Measurements from ENCODE around the gene CUTA. TPM values are rescaled to one million over a fixed set of nuclear protein-coding genes. Genes with fewer than 3 reads are reported as not detected.

Gene CUTA
- total and polyA plus RNA-seq, 7 experiments from 2014 or later, result 148 to 466 (median 205) TPM

DNA sequence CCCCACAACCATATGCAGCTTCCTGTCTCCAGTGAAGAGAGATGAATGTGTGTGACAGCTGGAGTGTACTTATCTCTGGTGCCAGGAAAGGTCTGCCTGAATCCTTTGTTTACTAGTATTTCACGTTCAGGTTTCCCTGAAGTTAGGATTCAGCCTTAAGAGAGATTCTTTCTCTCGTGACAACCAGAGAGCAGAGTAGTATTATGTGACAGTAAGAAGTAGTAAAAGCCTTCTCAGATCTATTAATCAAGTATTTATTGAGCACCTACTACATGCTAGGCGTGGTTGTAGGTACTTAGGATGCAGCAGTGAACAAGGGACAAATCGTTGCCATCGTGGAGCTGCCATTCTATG lies 25.3 kb downstream of the CUTA start:
- Mint-ChIP-seq H3K27ac (peak overlapping the region in 7 of 9 donors; percentile 80 to 98 (median 97)), H3K4me3 (peak overlapping the region; percentile 82 to 93 (median 85)), H3K36me3 (peaks cover 0 to 21% (median 0%) of the 10 kb centered on the region in 5 donors), H3K27me3 (peaks cover 0 to 5% (median 0%) of the 10 kb centered on the region in 5 donors), H3K9me3 (peaks cover 0 to 3% (median 0%) of the 10 kb centered on the region in 11 donors), H3K4me1 (peaks cover 11 to 50% (median 22%) of the 10 kb centered on the region in 7 donors)
- Histone ChIP-seq H3K27ac (ENCODE audit: low read depth, low read length) (no peak overlapping the region), H3K27me3 (ENCODE audit: control insufficient read depth in 2 of 2, insufficient read depth in 2 of 2, low read length in 2 of 2) (no peaks in the 10 kb centered on the region), H3K4me3 (ENCODE audit: low read length) (no peak overlapping the region), H3K36me3 (ENCODE audit: control insufficient read depth in 2 of 3, insufficient read depth in 3 of 3, low read length in 3 of 3) (no peaks in the 10 kb centered on the region), H3K4me1 (ENCODE audit: control insufficient read depth in 2 of 2, insufficient read depth in 2 of 2, low read length in 2 of 2) (peaks cover 13% of the 10 kb centered on the region in 2 donors), H3K9me3 (ENCODE audit: control insufficient read depth in 2 of 3, low read length in 3 of 3) (no peaks in the 10 kb centered on the region)
- no peak for DNase-seq
- ChIA-PET CTCF (no interaction called here), POLR2A (interaction anchor here (0.6 to 1.4 kb wide), 2 partner anchors 9 to 421 kb away, joined by 3 to 4 read pairs; no protein-coding TSS in a partner anchor)
- intact Hi-C loops (cut with micrococcal nuclease), result loop anchor here in 1 of 2 donors (5.0 kb wide), 1 partner anchor 1265 kb away; the partner anchor contains the start of gene ATF6B
- ATAC-seq, result no peak

DNA sequence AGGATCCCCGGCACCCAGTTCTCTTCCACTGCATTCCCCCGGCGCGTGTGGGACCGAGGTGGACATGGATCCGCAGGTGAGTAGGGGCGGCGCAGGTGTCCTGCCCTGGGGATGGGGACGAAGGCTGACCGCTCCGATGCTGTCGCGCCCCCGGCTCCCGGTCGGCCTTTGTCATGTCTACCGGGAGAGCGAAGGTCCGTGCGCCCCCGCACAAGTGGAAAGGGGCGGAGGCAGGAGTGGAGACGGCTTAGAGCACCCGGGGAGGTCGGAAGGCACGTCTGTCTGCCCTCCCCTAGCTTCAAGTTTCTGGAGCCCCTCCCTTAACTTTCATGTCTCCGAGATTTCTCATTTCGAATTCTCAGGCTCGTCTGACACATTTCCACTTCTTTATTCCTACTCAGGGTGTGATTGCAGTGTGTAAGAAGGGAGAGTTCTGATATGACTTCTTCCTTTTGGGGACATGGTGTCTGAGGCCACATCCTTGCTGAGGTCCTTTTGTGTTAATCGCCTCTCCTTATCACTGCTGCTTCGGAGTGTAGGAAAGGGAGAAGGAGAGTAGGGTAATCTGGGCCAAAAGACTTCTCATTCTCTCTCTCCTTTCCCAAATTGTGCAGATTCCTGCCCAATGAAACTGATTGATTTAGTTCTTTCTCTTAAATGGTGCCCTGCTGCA lies 25.8 kb downstream of the CUTA start:
- no peaks in the 10 kb centered on the region for H3K27me3 ChIP-seq (ENCODE audit: control insufficient read depth in 2 of 2, insufficient read depth in 2 of 2, low read length in 2 of 2)
- DNase-seq (peak in 1 of 9 donors; percentile 34), ATAC-seq (no peak)
- H3K4me3 ChIP-seq (ENCODE audit: low read length), result peak overlapping the region; percentile 58
- Mint-ChIP-seq H3K9me3 (peaks cover 0 to 3% (median 0%) of the 10 kb centered on the region in 11 donors), H3K36me3 (peaks cover 0 to 19% (median 0%) of the 10 kb centered on the region in 5 donors), H3K27me3 (peaks cover 0 to 5% (median 0%) of the 10 kb centered on the region in 5 donors), H3K4me1 (peaks cover 11 to 47% (median 22%) of the 10 kb centered on the region in 7 donors), H3K4me3 (peak overlapping the region; percentile 82 to 93 (median 85)), H3K27ac (peak overlapping the region; percentile 80 to 98 (median 96))
- no peaks in the 10 kb centered on the region for H3K36me3 ChIP-seq (ENCODE audit: control insufficient read depth in 2 of 3, insufficient read depth in 3 of 3, low read length in 3 of 3)
- H3K27ac ChIP-seq (ENCODE audit: low read depth, low read length), result peak overlapping the region; percentile 70
- peaks cover 13% of the 10 kb centered on the region in 2 donors for H3K4me1 ChIP-seq (ENCODE audit: control insufficient read depth in 2 of 2, insufficient read depth in 2 of 2, low read length in 2 of 2)
- H3K9me3 ChIP-seq (ENCODE audit: control insufficient read depth in 2 of 3, low read length in 3 of 3), result no peaks in the 10 kb centered on the region
- intact Hi-C loops (cut with micrococcal nuclease), result loop anchor here (1.0 to 5.0 kb wide), 27 partner anchors 18 to 1265 kb away; partner anchors contain the start of genes BAK1 (in 2 of the 2), CUTA (in 2 of the 2), ITPR3 (in 2 of the 2) and RXRB (in 2 of the 2)
- CTCF ChIA-PET, result interaction anchor here (0.6 kb wide), 1 partner anchor 37 kb away, joined by 3 read pairs; no protein-coding TSS in a partner anchor
- POLR2A ChIA-PET, result interaction anchor here (0.6 to 1.4 kb wide), 2 partner anchors 9 to 420 kb away, joined by 3 to 4 read pairs; no protein-coding TSS in a partner anchor

DNA sequence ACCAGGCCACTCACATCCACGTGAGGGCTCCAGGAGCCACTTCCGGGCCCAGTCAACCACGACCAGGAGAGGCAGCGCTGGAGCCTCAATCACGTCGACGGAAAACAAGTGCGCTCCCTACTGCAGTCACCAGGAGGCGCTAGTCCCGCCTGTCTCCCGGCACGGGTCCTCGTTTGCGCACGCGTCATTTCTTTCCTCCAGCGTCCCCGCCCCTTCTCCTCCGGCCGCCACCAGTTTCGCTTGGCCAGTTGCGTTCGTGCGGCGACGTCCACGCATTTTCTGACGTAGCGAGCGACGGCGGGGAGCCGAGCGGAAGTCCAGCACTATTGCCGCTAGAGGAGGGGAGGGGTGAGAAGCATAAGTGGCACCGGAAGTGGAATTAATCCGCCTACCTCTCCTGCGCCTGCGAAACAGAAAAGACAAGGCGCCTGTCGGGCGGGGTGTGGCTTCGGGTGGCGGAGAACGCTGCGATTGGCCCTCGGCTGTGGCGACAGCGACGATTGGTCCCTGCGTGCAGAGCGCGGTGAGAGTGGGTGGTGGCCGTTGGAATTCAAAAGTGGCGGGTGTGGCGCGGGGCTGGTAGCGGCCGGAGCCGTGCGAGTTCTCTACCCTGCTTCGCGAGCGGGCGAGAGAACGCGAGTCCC lies 26.5 kb downstream of the CUTA start, which contains the start of gene KIFC1:
KIFC1 (plus strand) TSS at position 546 of the 644 bp plus-strand sequence. CDS start 163 bp downstream, outside the sequence.
- POLR2A ChIA-PET, result interaction anchor here (0.8 to 2.2 kb wide), 16 partner anchors 17 to 419 kb away, joined by 3 to 12 read pairs (median 6); partner anchors contain the start of genes CUTA, PHF1, RPS18 and VPS52
- peak within 1 kb of the TSS; percentile 81 for H3K27ac ChIP-seq (ENCODE audit: low read depth, low read length)
- H3K4me1 Mint-ChIP-seq, result peaks cover 11 to 47% (median 22%) of the 10 kb centered on the region in 7 donors
- ATAC-seq (peak; percentile 92), DNase-seq (peak; percentile 94 to 99 (median 99))
- H3K4me3 Mint-ChIP-seq, result peak within 1 kb of the TSS; percentile 82 to 93 (median 85)
- H3K27me3 Mint-ChIP-seq, result peaks cover 0 to 5% (median 0%) of the 10 kb centered on the region in 5 donors
- H3K9me3 Mint-ChIP-seq, result peaks cover 0 to 3% (median 0%) of the 10 kb centered on the region in 11 donors
- no peaks in the 10 kb centered on the region for H3K9me3 ChIP-seq (ENCODE audit: control insufficient read depth in 2 of 3, low read length in 3 of 3)
- no peaks in the 10 kb centered on the region for H3K36me3 ChIP-seq (ENCODE audit: control insufficient read depth in 2 of 3, insufficient read depth in 3 of 3, low read length in 3 of 3)
- H3K27me3 ChIP-seq (ENCODE audit: control insufficient read depth in 2 of 2, insufficient read depth in 2 of 2, low read length in 2 of 2), result no peaks in the 10 kb centered on the region
- CTCF ChIA-PET, result interaction anchor here (0.6 to 1.1 kb wide), 9 partner anchors 21 to 762 kb away, joined by 3 to 8 read pairs (median 3); partner anchors contain the start of genes PFDN6 and WDR46
- H3K36me3 Mint-ChIP-seq, result peaks cover 0 to 19% (median 0%) of the 10 kb centered on the region in 5 donors
- peaks cover 13% of the 10 kb centered on the region in 2 donors for H3K4me1 ChIP-seq (ENCODE audit: control insufficient read depth in 2 of 2, insufficient read depth in 2 of 2, low read length in 2 of 2)
- intact Hi-C loops (cut with micrococcal nuclease), result loop anchor here (1.0 to 5.0 kb wide), 27 partner anchors 19 to 1264 kb away; partner anchors contain the start of genes BAK1 (in 2 of the 2), CUTA (in 2 of the 2), ITPR3 (in 2 of the 2) and RXRB (in 2 of the 2)
- H3K4me3 ChIP-seq (ENCODE audit: low read length), result peak within 1 kb of the TSS; percentile 58
- H3K27ac Mint-ChIP-seq, result peak within 1 kb of the TSS; percentile 94 to 98 (median 97)

GRCh38 chr6:33390767-33391277 lies 27.1 kb downstream of the CUTA start:
- Histone ChIP-seq H3K4me1 (ENCODE audit: control insufficient read depth in 2 of 2, insufficient read depth in 2 of 2, low read length in 2 of 2) (peaks cover 13% of the 10 kb centered on the region in 2 donors), H3K27me3 (ENCODE audit: control insufficient read depth in 2 of 2, insufficient read depth in 2 of 2, low read length in 2 of 2) (no peaks in the 10 kb centered on the region), H3K9me3 (ENCODE audit: control insufficient read depth in 2 of 3, low read length in 3 of 3) (no peaks in the 10 kb centered on the region), H3K36me3 (ENCODE audit: control insufficient read depth in 2 of 3, insufficient read depth in 3 of 3, low read length in 3 of 3) (no peaks in the 10 kb centered on the region), H3K27ac (ENCODE audit: low read depth, low read length) (peak overlapping the region; percentile 81), H3K4me3 (ENCODE audit: low read length) (peak overlapping the region; percentile 28)
- peak overlapping the region; percentile 82 to 93 (median 85) for H3K4me3 Mint-ChIP-seq
- intact Hi-C loops (cut with micrococcal nuclease), result loop anchor here (1.0 to 5.0 kb wide), 27 partner anchors 19 to 1264 kb away; partner anchors contain the start of genes BAK1 (in 2 of the 2), CUTA (in 2 of the 2), ITPR3 (in 2 of the 2) and RXRB (in 2 of the 2)
- peaks cover 11 to 41% (median 22%) of the 10 kb centered on the region in 7 donors for H3K4me1 Mint-ChIP-seq
- peaks cover 0 to 3% (median 0%) of the 10 kb centered on the region in 11 donors for H3K9me3 Mint-ChIP-seq
- H3K27ac Mint-ChIP-seq, result peak overlapping the region; percentile 94 to 98 (median 97)
- ATAC-seq (no peak), DNase-seq (no peak)
- CTCF ChIA-PET, result interaction anchor here (0.6 to 1.1 kb wide), 10 partner anchors 20 to 763 kb away, joined by 3 to 8 read pairs (median 4); partner anchors contain the start of genes PFDN6 and WDR46
- peaks cover 0 to 5% (median 0%) of the 10 kb centered on the region in 5 donors for H3K27me3 Mint-ChIP-seq
- POLR2A ChIA-PET, result interaction anchor here (0.8 to 2.2 kb wide), 16 partner anchors 18 to 419 kb away, joined by 3 to 12 read pairs (median 6); partner anchors contain the start of genes CUTA, PHF1, RPS18 and VPS52
- H3K36me3 Mint-ChIP-seq, result peaks cover 0 to 17% (median 0%) of the 10 kb centered on the region in 5 donors

GRCh38 chr6:33390173-33390572 lies 27.7 kb downstream of the CUTA start:
- ATAC-seq (no peak), DNase-seq (no peak)
- Histone ChIP-seq H3K4me1 (ENCODE audit: control insufficient read depth in 2 of 2, insufficient read depth in 2 of 2, low read length in 2 of 2) (peaks cover 13% of the 10 kb centered on the region in 2 donors), H3K27me3 (ENCODE audit: control insufficient read depth in 2 of 2, insufficient read depth in 2 of 2, low read length in 2 of 2) (no peaks in the 10 kb centered on the region), H3K9me3 (ENCODE audit: control insufficient read depth in 2 of 3, low read length in 3 of 3) (no peaks in the 10 kb centered on the region), H3K36me3 (ENCODE audit: control insufficient read depth in 2 of 3, insufficient read depth in 3 of 3, low read length in 3 of 3) (no peaks in the 10 kb centered on the region), H3K27ac (ENCODE audit: low read depth, low read length) (peak overlapping the region; percentile 81), H3K4me3 (ENCODE audit: low read length) (no peak overlapping the region)
- H3K4me3 Mint-ChIP-seq, result no peak overlapping the region
- peaks cover 0 to 3% (median 0%) of the 10 kb centered on the region in 11 donors for H3K9me3 Mint-ChIP-seq
- intact Hi-C loops (cut with micrococcal nuclease), result loop anchor here (2.0 to 5.0 kb wide), 5 partner anchors 77 to 1263 kb away; partner anchors contain the start of genes ATF6B (in 1 of the 2), LEMD2 (in 1 of the 2), RGL2 (in 1 of the 2) and UQCC2 (in 1 of the 2)
- ChIA-PET POLR2A (interaction anchor here (0.9 to 2.2 kb wide), 13 partner anchors 18 to 181 kb away, joined by 3 to 12 read pairs (median 7); partner anchors contain the start of genes CUTA, PHF1, ZBTB22 and ZBTB9), CTCF (interaction anchor here (0.8 to 1.1 kb wide), 4 partner anchors 35 to 210 kb away, joined by 3 to 7 read pairs (median 5); partner anchors contain the start of genes PFDN6 and WDR46)
- H3K36me3 Mint-ChIP-seq, result peaks cover 0 to 15% (median 0%) of the 10 kb centered on the region in 5 donors
- peaks cover 0 to 5% (median 0%) of the 10 kb centered on the region in 5 donors for H3K27me3 Mint-ChIP-seq
- peak overlapping the region; percentile 94 to 98 (median 97) for H3K27ac Mint-ChIP-seq
- H3K4me1 Mint-ChIP-seq, result peaks cover 11 to 37% (median 22%) of the 10 kb centered on the region in 7 donors

All from naive thymus-derived CD4-positive, alpha-beta T cell (primary cell).